ENCODE measurements around the gene CFAP99. TPM values are rescaled to one million over a fixed set of nuclear protein-coding genes. Genes with fewer than 3 reads are reported as not detected.

Gene CFAP99
- not detected in 2 replicates for total RNA-seq

DNA sequence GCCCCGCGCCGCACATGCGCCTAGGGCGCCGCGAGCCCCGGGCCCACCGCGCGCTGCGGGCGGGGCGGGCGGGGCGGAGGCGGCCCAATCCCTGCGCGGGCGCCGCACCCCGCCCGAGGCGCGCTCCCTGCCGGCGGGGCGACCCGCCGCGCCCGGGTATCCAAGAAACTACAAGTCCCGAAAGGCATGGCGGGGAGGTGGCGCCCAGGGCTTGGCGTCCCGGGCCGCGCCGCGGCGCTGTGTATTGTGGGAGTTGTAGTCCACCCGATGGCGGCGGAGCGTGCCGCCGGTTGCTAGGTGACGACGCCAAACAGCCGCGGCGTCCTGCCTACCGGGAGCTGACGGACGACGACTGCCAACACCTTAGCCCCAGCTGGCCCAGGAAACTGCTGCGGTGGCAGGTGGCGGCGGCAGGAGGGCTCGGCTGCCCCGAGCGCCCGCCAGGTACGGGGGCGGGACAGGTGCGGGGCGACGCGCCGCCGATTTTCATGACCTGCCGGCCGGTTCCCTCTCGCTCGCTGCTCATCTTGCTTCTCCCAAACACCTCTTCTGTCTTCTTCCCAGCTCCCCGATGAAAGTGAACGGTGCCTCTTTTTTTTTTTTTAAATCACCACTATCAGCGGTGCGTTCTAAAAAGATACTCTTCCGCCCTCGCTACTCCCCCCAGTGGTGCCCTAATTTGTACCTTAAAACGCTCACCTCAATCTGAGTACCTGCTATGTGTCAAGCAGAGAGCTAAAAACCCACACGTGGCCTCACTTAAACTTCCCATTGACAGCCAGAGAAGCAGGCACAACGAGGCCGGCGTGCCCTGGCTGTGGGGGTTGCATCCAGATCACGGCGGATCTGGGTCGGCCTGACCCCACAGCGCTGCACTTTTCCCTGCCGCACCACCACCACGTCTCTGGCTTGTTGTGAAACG lies at the start of gene CFAP99:
Gene CFAP99, plus strand, starts transcription at position 306 of the 922 bp plus-strand sequence.

DNA sequence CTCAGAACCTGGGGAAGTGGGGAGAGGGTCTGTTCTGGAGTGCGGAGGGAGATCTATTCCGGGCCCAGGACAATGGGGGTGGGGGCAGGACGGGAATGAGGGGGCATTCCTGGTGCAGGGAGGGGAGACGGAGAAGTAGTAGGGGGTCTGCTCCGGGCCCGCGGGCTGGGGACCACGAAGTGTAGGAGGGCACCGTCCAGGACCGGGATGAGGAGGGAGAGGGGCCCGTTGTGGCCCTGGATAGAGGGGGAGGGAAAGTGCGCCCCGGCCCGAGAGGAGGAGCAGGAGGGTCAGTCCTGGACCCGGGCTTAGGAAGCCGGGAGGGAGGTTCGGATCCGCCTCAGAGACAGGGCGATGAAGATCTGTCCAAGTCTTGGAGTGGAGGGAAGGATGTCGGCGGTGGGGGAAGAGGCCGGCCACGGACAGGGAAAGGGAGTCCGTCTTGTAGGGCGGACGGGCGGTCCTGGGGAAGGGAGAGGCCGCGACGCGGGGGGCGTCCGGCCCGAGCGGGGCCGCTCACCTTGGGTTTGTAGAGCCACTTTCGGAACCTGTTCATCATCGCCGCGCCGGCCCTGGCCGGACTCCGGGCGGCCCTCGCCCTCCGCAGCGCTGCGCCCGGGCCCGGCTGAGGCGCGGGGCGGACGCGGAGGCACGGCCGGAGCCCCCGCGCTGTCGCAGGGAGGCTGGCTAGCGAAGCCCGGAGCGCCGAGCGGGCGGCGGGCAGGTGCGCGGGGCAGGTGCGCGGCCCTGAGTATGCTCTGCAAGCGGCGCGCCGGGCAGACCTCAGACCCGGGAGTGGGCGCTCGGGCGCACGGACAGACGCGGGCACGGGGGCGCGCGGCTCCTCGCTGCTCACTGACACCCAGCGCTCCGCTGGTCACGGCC lies 748 bp upstream of the CFAP99 start, which contains the start of gene ZFYVE28:
Gene ZFYVE28, minus strand, starts transcription at position 881 of the 885 bp plus-strand sequence. Its CDS starts 322 bp downstream, at position 559.

DNA sequence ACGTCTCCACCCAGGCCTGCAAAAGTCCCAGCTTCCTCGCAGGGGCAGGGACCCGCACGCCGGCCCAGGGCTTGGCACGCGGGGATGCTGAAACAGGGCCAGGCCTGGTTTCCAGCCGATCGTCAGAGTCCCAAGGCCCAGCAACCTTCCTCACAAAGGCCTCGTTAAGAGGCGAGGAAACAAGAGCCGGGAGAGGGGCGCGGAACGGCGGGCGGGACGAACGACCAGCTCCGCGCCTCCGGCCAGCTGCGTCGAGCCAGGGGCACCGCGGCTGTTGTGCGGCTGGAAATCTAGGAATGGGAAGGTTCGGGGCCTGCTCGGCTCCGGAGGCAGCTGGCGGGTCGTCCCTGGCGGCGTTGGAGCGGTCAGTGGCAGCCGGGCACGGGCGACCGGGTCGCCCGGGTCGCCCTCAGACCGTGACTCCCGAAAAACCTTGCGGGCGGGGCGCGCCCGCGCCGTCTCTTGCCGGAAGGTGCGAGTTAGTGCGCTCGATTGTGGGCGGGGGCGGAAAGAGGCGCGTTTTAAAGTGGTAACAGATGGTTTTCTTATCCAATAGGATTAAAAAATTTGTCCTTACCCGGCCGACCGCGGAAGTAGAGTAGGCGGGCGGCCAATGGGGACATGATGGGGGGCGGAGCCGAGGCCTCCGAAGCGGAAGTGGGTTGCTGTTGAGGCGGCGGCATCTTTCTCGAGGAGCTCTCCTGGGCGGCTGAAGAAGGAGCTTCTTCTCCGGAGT lies 49.9 kb downstream of the CFAP99 start, which contains the start of gene RNF4:
Gene RNF4, plus strand, starts transcription at position 651 of the 736 bp plus-strand sequence. CDS start 21,388 bp downstream, outside the sequence.

Other genes starting within 250 kb of the CFAP99 start
- gene HAUS3, start 176.8 kb upstream of the CFAP99 start, total RNA-seq, result 9.0 and 16.7 TPM in 2 replicates
- 3.6 and 6.2 TPM in 2 replicates for gene POLN, start 176.8 kb upstream of the CFAP99 start, total RNA-seq
- 42.0 and 57.5 TPM in 2 replicates for gene MXD4, start 156.8 kb upstream of the CFAP99 start, total RNA-seq
- gene ZFYVE28, start 310 bp upstream of the CFAP99 start, total RNA-seq, result 8.8 and 11.3 TPM in 2 replicates
- gene RNF4, start 50.2 kb downstream of the CFAP99 start, total RNA-seq, result 49.5 and 54.4 TPM in 2 replicates
- 8.2 TPM in 2 replicates for gene FAM193A, start 117.7 kb downstream of the CFAP99 start, total RNA-seq